ENCODE data around the gene ZNF780B.

The ZNF780B gene

GRCh38 chr19:39987167-39987566 is 68.9 kb downstream of the ZNF780B start:
- no peak for TF ChIP-seq CTCF (IDR thresholded peaks at IDR 0.05; ENCODE audit: low read depth, low read length)
- DNase-seq (ENCODE audit: low read depth in 2 of 2): no peak
- H3K4me3 ChIP-seq (replicated peaks in 1 of 2; ENCODE audit: low read depth in 2 of 2, low read length in 2 of 2): no peak overlapping the region

GRCh38 chr19:39986643-39987042 is 69.4 kb downstream of the ZNF780B start:
- no peak for DNase-seq (ENCODE audit: low read depth in 2 of 2)

GRCh38 chr19:39983695-39984300 is 72.2 kb downstream of the ZNF780B start:
- no peak overlapping the region for H3K4me3 ChIP-seq (replicated peaks in 1 of 2; ENCODE audit: low read depth in 2 of 2, low read length in 2 of 2)
- no peak for DNase-seq (ENCODE audit: low read depth in 2 of 2)
- no peak for TF ChIP-seq CTCF (IDR thresholded peaks at IDR 0.05; ENCODE audit: low read depth, low read length)

More at GRCh38 chr19:39986643-39987042, 69.4 kb downstream of the ZNF780B start:
- no peak overlapping the region for H3K4me3 ChIP-seq (replicated peaks in 1 of 2; ENCODE audit: low read depth in 2 of 2, low read length in 2 of 2)
- no peak for TF ChIP-seq CTCF (IDR thresholded peaks at IDR 0.05; ENCODE audit: low read depth, low read length)

- no peak for DNase-seq (ENCODE audit: low read depth in 2 of 2)
- no peak for TF ChIP-seq CTCF (IDR thresholded peaks at IDR 0.05; ENCODE audit: low read depth, low read length)
- H3K4me3 ChIP-seq (replicated peaks in 1 of 2; ENCODE audit: low read depth in 2 of 2, low read length in 2 of 2): no peak overlapping the region
Observed at GRCh38 chr19:39982883-39983282, 73.1 kb downstream of the ZNF780B start.
